ENCODE data around the gene DAPP1. TPM values are rescaled to one million over a fixed set of nuclear protein-coding genes. Genes with fewer than 3 reads are reported as not detected.
A peak's percentile ranks its signal among the peaks of the same experiment; 100 is the strongest.
"Not testable (repeated sequence)": the region's sequence is repeated elsewhere in the genome, so short reads cannot be mapped to it uniquely, and the experiment has no call there.

The DAPP1 gene, protein sequence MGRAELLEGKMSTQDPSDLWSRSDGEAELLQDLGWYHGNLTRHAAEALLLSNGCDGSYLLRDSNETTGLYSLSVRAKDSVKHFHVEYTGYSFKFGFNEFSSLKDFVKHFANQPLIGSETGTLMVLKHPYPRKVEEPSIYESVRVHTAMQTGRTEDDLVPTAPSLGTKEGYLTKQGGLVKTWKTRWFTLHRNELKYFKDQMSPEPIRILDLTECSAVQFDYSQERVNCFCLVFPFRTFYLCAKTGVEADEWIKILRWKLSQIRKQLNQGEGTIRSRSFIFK
- total RNA-seq (ENCODE audit: low replicate concordance), result not detected in 2 replicates

DNA sequence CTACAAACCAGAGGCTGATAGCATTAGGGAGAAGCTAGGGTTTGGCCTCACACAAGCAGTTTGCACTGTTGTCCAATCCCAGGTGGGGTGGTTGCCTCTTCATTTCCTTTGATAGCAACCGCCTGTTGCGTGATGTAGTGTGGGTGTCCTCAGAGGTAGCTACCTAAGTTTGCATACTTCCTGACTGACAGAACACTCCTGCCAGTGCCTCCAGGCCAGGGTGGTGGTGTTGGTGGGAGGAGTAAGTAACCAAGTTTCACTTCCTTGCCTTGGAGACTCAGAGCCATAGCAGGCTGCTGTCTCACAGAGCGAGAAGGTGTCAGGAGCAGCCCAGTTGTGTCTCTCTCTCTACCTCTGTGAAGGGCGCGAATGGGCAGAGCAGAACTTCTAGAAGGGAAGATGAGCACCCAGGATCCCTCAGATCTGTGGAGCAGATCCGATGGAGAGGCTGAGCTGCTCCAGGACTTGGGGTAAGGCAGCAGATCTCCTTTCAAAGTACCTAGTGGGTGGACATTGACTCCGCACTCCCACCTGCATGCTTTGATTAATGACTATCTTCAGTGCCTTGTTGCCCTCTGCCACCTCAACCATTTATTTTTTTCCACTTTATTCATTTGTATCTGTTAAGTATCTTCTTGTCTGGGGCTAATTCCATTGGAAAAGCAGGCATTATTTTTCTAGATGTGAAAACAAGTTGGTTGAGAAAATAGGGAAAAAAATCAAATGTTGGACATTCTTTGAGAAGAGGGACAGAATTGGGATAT, at the start of gene DAPP1:
DAPP1 (plus strand) TSS at position 283 of the 764 bp plus-strand sequence; CDS start at position 370, 87 bp downstream.
- DNase-seq (ENCODE audit: low read depth), result no peak
- H3K4me3 ChIP-seq (ENCODE audit: low read depth, low read length), result no peak within 1 kb of the TSS
- TF ChIP-seq, protein P1, sequence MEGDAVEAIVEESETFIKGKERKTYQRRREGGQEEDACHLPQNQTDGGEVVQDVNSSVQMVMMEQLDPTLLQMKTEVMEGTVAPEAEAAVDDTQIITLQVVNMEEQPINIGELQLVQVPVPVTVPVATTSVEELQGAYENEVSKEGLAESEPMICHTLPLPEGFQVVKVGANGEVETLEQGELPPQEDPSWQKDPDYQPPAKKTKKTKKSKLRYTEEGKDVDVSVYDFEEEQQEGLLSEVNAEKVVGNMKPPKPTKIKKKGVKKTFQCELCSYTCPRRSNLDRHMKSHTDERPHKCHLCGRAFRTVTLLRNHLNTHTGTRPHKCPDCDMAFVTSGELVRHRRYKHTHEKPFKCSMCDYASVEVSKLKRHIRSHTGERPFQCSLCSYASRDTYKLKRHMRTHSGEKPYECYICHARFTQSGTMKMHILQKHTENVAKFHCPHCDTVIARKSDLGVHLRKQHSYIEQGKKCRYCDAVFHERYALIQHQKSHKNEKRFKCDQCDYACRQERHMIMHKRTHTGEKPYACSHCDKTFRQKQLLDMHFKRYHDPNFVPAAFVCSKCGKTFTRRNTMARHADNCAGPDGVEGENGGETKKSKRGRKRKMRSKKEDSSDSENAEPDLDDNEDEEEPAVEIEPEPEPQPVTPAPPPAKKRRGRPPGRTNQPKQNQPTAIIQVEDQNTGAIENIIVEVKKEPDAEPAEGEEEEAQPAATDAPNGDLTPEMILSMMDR (IDR thresholded peaks at IDR 0.05; ENCODE audit: insufficient read depth, low read length), result no peak

DNA sequence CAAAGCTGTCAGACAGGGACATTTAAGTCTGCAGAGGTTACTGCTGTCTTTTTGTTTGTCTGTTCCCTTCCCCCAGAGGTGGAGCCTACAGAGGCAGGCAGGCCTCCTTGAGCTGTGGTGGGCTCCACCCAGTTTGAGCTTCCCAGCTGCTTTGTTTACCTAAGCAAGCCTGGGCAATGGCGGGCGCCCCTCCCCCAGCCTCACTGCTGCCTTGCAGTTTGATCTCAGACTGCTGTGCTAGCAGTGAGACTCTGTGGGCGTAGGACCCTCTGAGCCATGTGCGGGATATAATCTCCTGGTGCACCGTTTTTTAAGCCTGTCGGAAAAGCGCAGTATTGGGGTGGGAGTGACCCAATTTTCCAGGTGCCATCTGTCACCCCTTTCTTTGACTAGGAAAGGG, 45.8 kb upstream of the DAPP1 start:
- H3K4me3 ChIP-seq (ENCODE audit: low read depth, low read length); DNase-seq (ENCODE audit: low read depth): not testable (repeated sequence)

DNA sequence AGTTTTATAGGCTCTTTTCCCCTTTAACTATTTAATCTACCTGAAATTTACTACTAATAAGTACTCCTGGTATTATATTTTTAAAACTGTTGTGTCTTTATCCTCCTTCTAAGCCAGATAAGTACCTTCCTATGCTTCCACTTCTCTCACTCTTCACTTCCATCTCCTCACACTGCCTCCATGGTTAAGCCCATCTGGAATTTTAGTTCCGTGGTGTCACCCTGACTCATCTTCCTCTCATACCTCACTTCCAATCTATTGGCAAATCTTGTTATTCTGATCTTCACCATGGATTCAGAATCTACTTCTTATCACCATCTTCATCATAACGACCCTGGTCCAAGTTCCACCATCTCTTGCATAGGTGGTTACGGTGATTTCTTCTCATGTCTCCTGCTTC, 32.7 kb upstream of the DAPP1 start:
- DNase-seq (ENCODE audit: low read depth), result no peak
- TF ChIP-seq, protein P1 (IDR thresholded peaks at IDR 0.05; ENCODE audit: insufficient read depth, low read length), result no peak
- H3K4me3 ChIP-seq (ENCODE audit: low read depth, low read length), result no peak overlapping the region

DNA sequence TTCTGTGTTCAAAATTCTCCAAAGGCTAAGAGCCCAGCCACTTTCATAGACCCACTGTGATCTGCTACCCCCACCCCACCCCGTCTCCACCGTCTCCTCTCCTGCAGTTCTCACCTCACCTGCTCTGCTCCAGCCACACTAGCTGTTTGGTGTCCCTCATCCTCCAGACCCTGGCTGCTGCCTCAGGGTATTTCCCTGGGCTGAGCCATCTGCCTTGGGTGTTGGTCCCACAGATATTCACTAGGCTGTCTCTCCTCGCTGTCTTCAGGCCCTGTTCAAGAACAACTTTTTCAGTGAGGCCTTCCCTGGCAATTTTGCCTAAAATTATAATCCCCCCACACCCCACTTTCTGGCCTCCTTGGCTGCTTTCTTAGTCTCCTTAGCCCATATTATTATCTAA, 31.8 kb upstream of the DAPP1 start:
- no peak for DNase-seq (ENCODE audit: low read depth)
- H3K4me3 ChIP-seq (ENCODE audit: low read depth, low read length), result no peak overlapping the region
- TF ChIP-seq, protein P1 (IDR thresholded peaks at IDR 0.05; ENCODE audit: insufficient read depth, low read length), result no peak

DNA sequence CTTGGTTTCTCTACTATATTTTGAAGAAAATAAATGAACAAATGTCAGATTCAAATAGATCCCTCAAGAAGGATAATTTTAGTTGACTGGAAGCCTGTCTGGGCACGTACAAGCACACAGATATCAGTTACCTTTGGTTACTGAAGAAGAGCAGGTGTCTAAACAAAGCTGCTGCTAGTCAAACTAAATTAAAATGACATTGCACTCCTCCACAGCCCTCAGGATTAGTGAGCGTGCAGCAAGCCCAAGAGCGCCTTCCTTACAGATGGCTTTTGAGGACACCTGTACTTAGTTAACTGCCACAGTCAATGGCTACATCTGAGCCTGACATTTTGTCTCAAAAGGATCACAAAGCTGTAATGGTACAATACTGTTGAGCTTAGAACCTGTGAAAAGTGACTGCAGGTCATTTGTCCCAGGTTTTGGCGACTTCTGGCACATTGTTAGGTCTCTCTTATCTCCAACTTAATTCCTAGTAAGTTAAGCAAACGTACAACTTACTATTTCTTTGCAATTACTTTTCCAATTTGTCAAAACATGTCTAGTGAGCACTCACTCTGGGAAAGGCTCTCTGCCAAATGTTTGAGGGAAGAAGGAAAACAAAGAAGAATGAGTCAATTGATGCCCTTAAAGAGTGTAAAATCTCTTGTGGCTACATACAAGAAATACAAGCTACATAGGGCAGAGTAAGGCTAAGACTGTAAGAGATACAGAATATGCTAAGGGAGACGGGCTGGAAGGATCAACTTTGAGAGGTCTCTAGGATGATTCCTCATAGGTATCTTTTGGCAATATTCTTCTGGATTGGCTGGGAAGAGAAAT, 25.6 kb upstream of the DAPP1 start:
- peak; percentile 13 for DNase-seq (ENCODE audit: low read depth)
- H3K4me3 ChIP-seq (ENCODE audit: low read depth, low read length), result no peak overlapping the region
- TF ChIP-seq, protein P1 (IDR thresholded peaks at IDR 0.05; ENCODE audit: insufficient read depth, low read length), result no peak

DNA sequence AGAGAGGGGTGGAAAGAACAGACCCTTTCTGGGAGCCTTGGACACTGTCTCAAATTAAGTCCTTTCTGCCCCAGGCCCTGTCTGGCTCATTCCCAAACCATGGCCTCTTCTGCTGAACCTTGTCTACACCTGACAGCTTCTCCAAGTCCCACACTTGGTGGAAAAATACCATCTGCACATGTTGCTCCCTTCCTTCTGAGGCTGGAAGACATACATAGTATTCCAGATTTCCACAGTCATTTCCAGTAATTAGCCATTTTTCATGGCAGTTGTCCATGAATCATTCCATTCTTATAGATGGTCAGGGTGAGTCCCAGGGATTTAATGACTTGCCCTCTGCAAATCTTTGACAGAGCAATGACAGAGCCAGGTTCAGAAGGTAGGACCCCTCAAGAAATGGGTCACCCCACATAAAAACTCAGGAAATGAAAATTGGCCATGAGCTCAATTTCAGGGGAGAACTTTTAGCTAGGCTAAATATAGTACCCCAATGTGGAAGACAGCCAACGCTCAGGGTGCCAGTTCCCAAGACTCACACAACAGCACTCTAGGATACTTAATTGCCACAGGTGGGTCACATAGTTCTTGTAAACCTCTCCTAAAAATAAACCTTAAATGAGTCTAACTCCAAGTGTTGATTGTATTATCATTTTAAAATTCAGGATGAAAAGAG, 16.2 kb upstream of the DAPP1 start:
- TF ChIP-seq, protein P1 (IDR thresholded peaks at IDR 0.05; ENCODE audit: insufficient read depth, low read length), result no peak
- no peak for DNase-seq (ENCODE audit: low read depth)
- H3K4me3 ChIP-seq (ENCODE audit: low read depth, low read length), result no peak overlapping the region
